ENCODE data around the gene PRXL2B.
"Not testable (repeated sequence)": the region's sequence is repeated elsewhere in the genome, so short reads cannot be mapped to it uniquely, and the experiment has no call there.

PRXL2B gene

GRCh38 chr1:2550309-2550861 is 36.2 kb upstream of the PRXL2B start:
- DNase-seq = not testable (repeated sequence)

- DNase-seq = not testable (repeated sequence)
These were observed 35.0 kb upstream of the PRXL2B start for GRCh38 chr1:2551544-2551943.

- DNase-seq = no peak
These were observed 34.4 kb upstream of the PRXL2B start for GRCh38 chr1:2552189-2552588.

- DNase-seq = not testable (repeated sequence)
These were observed 33.5 kb upstream of the PRXL2B start for GRCh38 chr1:2553076-2553475.

GRCh38 chr1:2553871-2554620 is 32.5 kb upstream of the PRXL2B start:
- DNase-seq = no peak

GRCh38 chr1:2554621-2555387 is 31.8 kb upstream of the PRXL2B start:
- DNase-seq = peak in 5 of 51 donors; percentile 11 to 20 (median 16)

GRCh38 chr1:2555634-2556276 is 30.8 kb upstream of the PRXL2B start:
- peak in 20 of 51 donors; percentile 7 to 61 (median 38) for DNase-seq

- peak in 16 of 51 donors; percentile 13 to 100 (median 32) for DNase-seq
These were observed 30.3 kb upstream of the PRXL2B start, which contains the start of gene TNFRSF14 for GRCh38 chr1:2556277-2556677. Gene TNFRSF14 (plus strand): TSS chr1:2556371. CDS start chr1:2556665, 294 bp downstream.

- DNase-seq = peak in 1 of 51 donors; percentile 18
These were observed 29.7 kb upstream of the PRXL2B start for GRCh38 chr1:2556678-2557481.

- DNase-seq = no peak
These were observed 28.8 kb upstream of the PRXL2B start for GRCh38 chr1:2557482-2558400.

- DNase-seq = peak in 1 of 51 donors; percentile 100
These were observed 28.2 kb upstream of the PRXL2B start for GRCh38 chr1:2558420-2558819.

GRCh38 chr1:2558861-2559260 is 27.7 kb upstream of the PRXL2B start:
- no peak for DNase-seq

- peak in 1 of 51 donors; percentile 100 for DNase-seq
These were observed 26.9 kb upstream of the PRXL2B start for GRCh38 chr1:2559509-2560298.

GRCh38 chr1:2560299-2561073 is 26.1 kb upstream of the PRXL2B start:
- peak in 1 of 51 donors; percentile 95 for DNase-seq

- DNase-seq = no peak
These were observed 25.1 kb upstream of the PRXL2B start for GRCh38 chr1:2561446-2561845.

- DNase-seq = peak in 1 of 51 donors; percentile 100
These were observed 24.4 kb upstream of the PRXL2B start for GRCh38 chr1:2561898-2562895.

GRCh38 chr1:2563205-2563604 is 23.4 kb upstream of the PRXL2B start:
- DNase-seq = peak in 1 of 51 donors; percentile 100
